Activated T-helper 2 cell treated with anti-CD3 and anti-CD28 coated beads, Interferon-gamma antibody, Interleukin-2, Interleukin-4, amounts not matched to agents 10 μg/mL and 5 μg/mL and 100 μg/mL, durations not matched to agents 14 hours and 24 hours and 36 hours (primary cell): Measurements from ENCODE around the gene FBXO39. TPM values are rescaled to one million over a fixed set of nuclear protein-coding genes. Genes with fewer than 3 reads are reported as not detected.
"Not testable (repeated sequence)": the region's sequence is repeated elsewhere in the genome, so short reads cannot be mapped to it uniquely, and the experiment has no call there.

Experiments
- DNase-seq: peaks from one replicate; pipeline ENCODE4 v3.0.0; 2021; ENCODE audit warnings: low spot score
- H3K27ac Mint-ChIP-seq: one replicate; pipeline ENCODE4 v1.8.0; 2021; ENCODE audit warnings: mixed read lengths
- H3K27me3 Mint-ChIP-seq: one replicate; pipeline ENCODE4 v1.8.0; 2021; ENCODE audit warnings: low read depth, mixed read lengths
- H3K36me3 Mint-ChIP-seq: one replicate; pipeline ENCODE4 v1.8.0; 2021; ENCODE audit warnings: low read depth, mixed read lengths
- H3K4me1 Mint-ChIP-seq: one replicate; pipeline ENCODE4 v1.8.0; 2021; ENCODE audit warnings: low read depth, mixed read lengths
- H3K4me3 Mint-ChIP-seq: one replicate; pipeline ENCODE4 v1.8.0; 2021; ENCODE audit warnings: low read depth, mild to moderate bottlenecking, moderate library complexity, mixed read lengths
- H3K9me3 Mint-ChIP-seq: one replicate; pipeline ENCODE4 v1.8.0; 2021; ENCODE audit warnings: mixed read lengths
- intact Hi-C: fragments of 100-400 bp; cut with micrococcal nuclease; formaldehyde crosslinking; loops from one replicate; pipeline ENCODE4 v1.15.1; 2023
- total RNA-seq: library from RNA; stranded (reverse); gene quantifications from 2 replicates; pipeline ENCODE4 v1.2.3, GENCODE V29; 2022

Gene FBXO39
- total RNA-seq, 1 donor from 2014 or later, result not detected

GRCh38 chr17:6796887-6797490 is 21.0 kb downstream of the FBXO39 start:
- H3K4me3 Mint-ChIP-seq, result no peak overlapping the region
- peaks cover 18% of the 10 kb centered on the region for H3K27me3 Mint-ChIP-seq
- no peaks in the 10 kb centered on the region for H3K36me3 Mint-ChIP-seq
- no peak overlapping the region for H3K27ac Mint-ChIP-seq
- intact Hi-C loops, result no loop called here
- DNase-seq, result no peak
- peaks cover 5% of the 10 kb centered on the region for H3K4me1 Mint-ChIP-seq
- H3K9me3 Mint-ChIP-seq, result no peaks in the 10 kb centered on the region

- Mint-ChIP-seq H3K9me3 (no peaks in the 10 kb centered on the region), H3K4me1 (peaks cover 5% of the 10 kb centered on the region), H3K36me3 (no peaks in the 10 kb centered on the region), H3K4me3 (no peak overlapping the region), H3K27ac (no peak overlapping the region), H3K27me3 (peaks cover 13% of the 10 kb centered on the region)
- intact Hi-C loops, result no loop called here
- no peak for DNase-seq
Observed at GRCh38 chr17:6797718-6798351, 21.8 kb downstream of the FBXO39 start.

DNA sequence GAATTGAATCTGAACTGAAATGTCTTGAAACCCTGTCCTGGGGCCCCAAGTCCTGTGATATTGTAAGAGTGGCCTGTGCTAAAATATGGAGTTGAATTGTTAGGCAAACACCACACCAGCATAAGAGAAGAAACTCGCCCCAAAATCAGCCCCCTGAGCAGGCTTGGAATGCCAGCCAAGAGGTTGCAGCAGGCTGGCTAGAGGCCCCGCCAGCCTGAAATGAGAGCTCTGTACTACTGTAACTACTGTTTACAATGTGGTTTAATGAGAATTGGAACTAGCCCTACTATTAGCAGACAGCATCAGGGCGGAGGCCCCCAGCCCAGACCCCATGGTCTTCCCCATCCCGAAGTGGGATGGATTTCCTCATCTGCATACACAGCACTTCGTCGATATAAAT is 23.7 kb downstream of the FBXO39 start:
- Mint-ChIP-seq H3K27me3 (peaks cover 13% of the 10 kb centered on the region), H3K4me1 (no peaks in the 10 kb centered on the region), H3K4me3 (no peak overlapping the region), H3K27ac (no peak overlapping the region), H3K9me3 (no peaks in the 10 kb centered on the region), H3K36me3 (no peaks in the 10 kb centered on the region)
- intact Hi-C loops, result no loop called here
- no peak for DNase-seq

GRCh38 chr17:6800422-6801027 is 24.5 kb downstream of the FBXO39 start:
- intact Hi-C loops, result no loop called here
- Mint-ChIP-seq H3K4me3 (no peak overlapping the region), H3K36me3 (no peaks in the 10 kb centered on the region), H3K27ac (no peak overlapping the region), H3K27me3 (peaks cover 21% of the 10 kb centered on the region), H3K9me3 (no peaks in the 10 kb centered on the region), H3K4me1 (no peaks in the 10 kb centered on the region)
- no peak for DNase-seq

DNA sequence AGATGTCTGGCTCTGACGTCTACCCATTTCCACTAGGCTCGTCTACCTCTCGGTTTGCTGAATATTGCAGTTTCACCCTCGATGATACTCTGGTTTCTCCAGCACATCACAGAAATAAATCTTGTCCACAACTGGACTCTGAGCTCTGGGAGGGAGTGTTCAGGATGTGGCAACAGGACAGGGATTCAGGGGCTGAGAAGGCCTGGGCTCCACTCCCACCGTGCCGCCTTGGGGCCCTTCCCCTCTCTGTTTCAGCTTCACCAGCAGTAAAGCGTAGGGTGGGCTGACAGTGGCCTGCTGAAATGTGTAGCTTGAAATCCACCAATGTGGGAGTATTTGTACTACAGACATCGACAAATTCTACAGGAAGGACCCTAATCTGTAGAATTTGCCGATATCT is 35.5 kb downstream of the FBXO39 start:
- intact Hi-C loops, result no loop called here
- Mint-ChIP-seq H3K27ac (no peak overlapping the region), H3K27me3 (peaks cover 9% of the 10 kb centered on the region), H3K4me3 (no peak overlapping the region), H3K9me3 (no peaks in the 10 kb centered on the region), H3K4me1 (no peaks in the 10 kb centered on the region), H3K36me3 (no peaks in the 10 kb centered on the region)
- no peak for DNase-seq

- Mint-ChIP-seq H3K9me3 (no peaks in the 10 kb centered on the region), H3K4me1 (no peaks in the 10 kb centered on the region), H3K27ac (no peak overlapping the region), H3K4me3 (no peak overlapping the region), H3K27me3 (peaks cover 9% of the 10 kb centered on the region), H3K36me3 (no peaks in the 10 kb centered on the region)
- DNase-seq, result no peak
- intact Hi-C loops, result no loop called here
Observed at GRCh38 chr17:6812295-6812694, 36.3 kb downstream of the FBXO39 start.

GRCh38 chr17:6815775-6816174 is 39.8 kb downstream of the FBXO39 start:
- Mint-ChIP-seq H3K4me3 (no peak overlapping the region), H3K36me3 (no peaks in the 10 kb centered on the region), H3K4me1 (no peaks in the 10 kb centered on the region), H3K27me3 (peaks cover 11% of the 10 kb centered on the region), H3K9me3 (no peaks in the 10 kb centered on the region), H3K27ac (no peak overlapping the region)
- no peak for DNase-seq
- intact Hi-C loops, result no loop called here

- H3K27ac Mint-ChIP-seq, H3K36me3 Mint-ChIP-seq, H3K4me1 Mint-ChIP-seq, intact Hi-C loops, H3K9me3 Mint-ChIP-seq, H3K4me3 Mint-ChIP-seq, DNase-seq: not testable (repeated sequence)
- H3K27me3 Mint-ChIP-seq, result peaks cover 15% of the 10 kb centered on the region
Observed at GRCh38 chr17:6816368-6816767, 40.4 kb downstream of the FBXO39 start.

GRCh38 chr17:6818938-6819337 is 42.9 kb downstream of the FBXO39 start:
- Mint-ChIP-seq H3K4me3 (no peak overlapping the region), H3K27me3 (peaks cover 25% of the 10 kb centered on the region), H3K36me3 (no peaks in the 10 kb centered on the region), H3K27ac (no peak overlapping the region), H3K9me3 (no peaks in the 10 kb centered on the region), H3K4me1 (no peaks in the 10 kb centered on the region)
- no peak for DNase-seq
- intact Hi-C loops, result no loop called here

GRCh38 chr17:6823011-6823442 is 47.0 kb downstream of the FBXO39 start:
- Mint-ChIP-seq H3K4me1 (no peaks in the 10 kb centered on the region), H3K9me3 (no peaks in the 10 kb centered on the region), H3K36me3 (no peaks in the 10 kb centered on the region), H3K4me3 (no peak overlapping the region), H3K27ac (no peak overlapping the region), H3K27me3 (peaks cover 32% of the 10 kb centered on the region)
- no peak for DNase-seq
- intact Hi-C loops, result no loop called here

GRCh38 chr17:6830383-6830986 is 54.5 kb downstream of the FBXO39 start:
- H3K4me3 Mint-ChIP-seq, result no peak overlapping the region
- H3K36me3 Mint-ChIP-seq, result no peaks in the 10 kb centered on the region
- no peaks in the 10 kb centered on the region for H3K9me3 Mint-ChIP-seq
- intact Hi-C loops, result no loop called here
- no peak overlapping the region for H3K27ac Mint-ChIP-seq
- peaks cover 9% of the 10 kb centered on the region for H3K4me1 Mint-ChIP-seq
- DNase-seq, result no peak
- peaks cover 55% of the 10 kb centered on the region for H3K27me3 Mint-ChIP-seq

- no peak within 1 kb of the TSS for H3K27ac Mint-ChIP-seq
Observed at GRCh38 chr17:6831661-6832263, 55.7 kb downstream of the FBXO39 start, which contains the start of gene TEKT1. Gene TEKT1, minus strand, starts transcription at chr17:6831729. Its CDS starts 1,353 bp downstream, at chr17:6830376.

More at GRCh38 chr17:6831661-6832263, 55.7 kb downstream of the FBXO39 start, which contains the start of gene TEKT1:
- Mint-ChIP-seq H3K4me3 (peak within 1 kb of the TSS; percentile 64), H3K36me3 (no peaks in the 10 kb centered on the region), H3K27me3 (peaks cover 64% of the 10 kb centered on the region), H3K9me3 (no peaks in the 10 kb centered on the region), H3K4me1 (peaks cover 9% of the 10 kb centered on the region)
- intact Hi-C loops, result no loop called here
- peak; percentile 68 for DNase-seq
